GM21576 (cell line): ENCODE measurements around the gene SPTSSB.

Experiments
- ATAC-seq: cut with Tn5 transposase; IDR thresholded peaks from one replicate; pipeline ENCODE4 v1.9.1; 2021; ENCODE audit warnings: mild to moderate bottlenecking, moderate library complexity; ENCODE audit not compliant: unreplicated experiment

The SPTSSB gene, protein sequence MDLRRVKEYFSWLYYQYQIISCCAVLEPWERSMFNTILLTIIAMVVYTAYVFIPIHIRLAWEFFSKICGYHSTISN

DNA sequence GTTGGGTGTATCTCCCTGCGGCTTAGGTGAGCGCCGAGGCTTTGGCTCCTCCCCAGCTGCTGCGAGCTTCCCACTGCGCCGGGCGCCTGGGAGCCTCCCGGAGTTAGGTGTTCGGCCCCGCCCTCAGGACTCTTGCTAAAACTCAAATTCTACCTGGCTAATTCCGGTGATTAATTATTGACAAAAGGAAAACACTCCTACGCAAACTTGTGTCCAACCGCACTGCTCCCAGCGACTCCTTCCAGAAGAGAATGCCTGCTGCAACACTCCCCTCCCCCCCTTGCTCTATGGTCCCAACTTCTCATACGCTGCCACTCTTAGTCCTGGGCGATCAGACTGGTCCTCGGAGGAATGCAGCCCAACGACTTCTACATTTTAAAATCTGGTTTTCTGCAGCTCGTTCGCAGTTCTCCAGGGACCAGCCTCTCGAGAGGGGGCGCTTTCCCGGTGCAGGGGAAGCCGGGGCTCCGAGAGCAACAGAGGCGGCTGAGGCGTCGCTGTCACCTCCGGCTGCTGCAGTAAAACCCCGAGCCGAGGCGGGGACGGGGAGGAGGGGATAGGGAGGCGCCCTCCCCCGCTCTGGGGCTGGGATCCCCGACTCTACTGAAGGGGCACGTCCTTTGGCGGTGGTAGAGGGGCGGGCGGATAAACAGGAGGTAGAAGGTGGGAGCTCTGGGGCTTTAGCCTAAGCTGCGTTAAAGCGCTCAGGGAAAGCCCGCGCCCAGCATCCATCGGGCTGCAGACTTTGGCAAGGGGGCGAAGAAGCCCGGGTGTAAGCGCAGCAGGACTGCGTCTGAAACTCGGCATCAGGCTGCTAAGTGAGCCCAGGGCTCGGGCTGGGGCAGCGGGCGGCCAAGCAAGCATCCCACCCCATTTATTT lies at the start of gene SPTSSB:
TSS of gene SPTSSB (minus strand) at position 77 of the 880 bp plus-strand sequence. CDS start 25,194 bp downstream, outside the sequence.
- peak; percentile 46 for ATAC-seq

DNA sequence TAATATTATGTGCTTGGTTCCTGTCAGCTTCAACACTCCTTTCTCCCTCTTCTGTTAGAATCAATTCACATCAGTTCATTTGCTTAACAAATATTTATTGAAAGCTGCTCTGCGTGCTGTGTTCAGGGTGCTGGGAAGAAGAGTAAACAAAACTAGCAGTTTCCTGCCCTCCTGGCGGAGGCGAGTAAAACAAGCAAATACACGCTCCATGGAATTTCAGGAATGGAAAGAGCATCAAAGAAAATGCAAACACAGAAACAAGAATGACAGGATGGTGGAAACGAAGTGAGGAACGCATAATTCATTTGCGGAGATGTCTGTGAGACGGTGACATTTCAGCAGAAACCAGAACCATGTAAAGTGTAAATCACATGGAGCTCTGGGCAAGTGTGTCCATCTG lies 49.4 kb upstream of the SPTSSB start:
- no peak for ATAC-seq

DNA sequence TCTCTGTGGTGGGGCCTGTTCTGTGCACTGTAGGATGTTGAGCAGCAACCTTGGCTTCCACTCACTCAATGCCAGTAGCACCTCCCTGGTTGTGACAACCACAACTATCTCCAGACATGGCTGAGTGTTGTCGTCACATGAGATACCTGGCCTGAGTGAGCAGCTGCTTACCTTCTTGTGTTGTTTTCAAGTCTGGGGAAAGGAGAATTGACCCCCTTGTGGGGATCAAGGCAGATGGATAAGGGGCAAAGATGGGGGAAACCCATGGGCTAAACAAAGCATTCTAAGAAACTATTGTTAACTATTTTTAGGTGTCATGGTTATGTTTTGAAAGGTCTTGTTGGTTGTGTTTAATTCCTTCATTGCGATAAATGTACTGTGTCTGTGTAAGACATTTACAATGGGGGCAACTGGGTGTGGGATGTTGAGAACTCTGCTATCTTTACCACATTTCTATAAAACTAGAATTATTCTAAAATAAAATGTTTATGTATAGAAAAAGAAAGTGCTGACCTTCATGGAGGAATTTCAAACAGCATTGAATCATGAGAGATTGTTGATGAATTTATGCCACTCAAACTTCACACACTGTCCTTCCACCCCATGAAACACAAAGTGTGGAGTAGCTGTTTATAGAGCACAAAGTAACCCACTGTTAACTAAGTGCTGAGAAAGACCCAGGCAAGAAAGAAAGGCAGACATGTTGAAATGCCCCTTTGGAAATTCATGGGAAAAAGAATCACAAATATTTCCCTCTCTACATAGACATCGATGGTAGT lies 48.4 kb upstream of the SPTSSB start:
- ATAC-seq = no peak

DNA sequence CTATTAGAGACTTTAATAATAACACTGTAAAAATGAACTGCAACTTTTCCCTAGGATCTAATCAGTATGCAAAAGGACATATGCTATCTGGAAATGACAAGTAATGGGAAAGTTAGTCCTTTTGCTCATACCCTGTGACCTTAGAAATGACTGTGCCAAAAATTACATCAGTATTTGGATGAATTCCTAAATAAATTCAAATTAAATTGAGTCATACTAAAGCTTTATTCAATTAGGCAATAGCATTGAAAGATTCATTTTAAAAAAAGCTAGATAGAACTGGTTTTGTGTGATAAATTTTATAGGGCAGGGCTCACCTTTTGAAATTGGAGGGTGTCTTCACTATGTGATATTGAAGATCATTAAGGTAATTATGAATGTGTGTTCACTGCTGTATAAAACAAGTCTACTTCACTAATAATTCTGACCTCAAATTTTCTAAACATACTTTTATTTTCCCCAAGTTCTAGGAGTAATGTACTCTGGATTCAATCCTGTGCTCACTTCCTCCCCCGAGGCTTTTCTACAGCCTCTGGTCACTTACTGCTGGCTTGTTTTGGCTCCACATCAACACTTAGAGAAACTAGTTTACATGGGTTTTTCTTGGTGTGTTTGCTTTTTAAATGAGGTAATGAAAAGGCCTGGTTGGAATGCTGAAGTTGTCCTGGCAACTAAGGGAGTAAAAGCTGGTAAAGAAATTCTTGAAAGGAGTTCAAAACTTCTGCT lies 44.4 kb upstream of the SPTSSB start:
- no peak for ATAC-seq

DNA sequence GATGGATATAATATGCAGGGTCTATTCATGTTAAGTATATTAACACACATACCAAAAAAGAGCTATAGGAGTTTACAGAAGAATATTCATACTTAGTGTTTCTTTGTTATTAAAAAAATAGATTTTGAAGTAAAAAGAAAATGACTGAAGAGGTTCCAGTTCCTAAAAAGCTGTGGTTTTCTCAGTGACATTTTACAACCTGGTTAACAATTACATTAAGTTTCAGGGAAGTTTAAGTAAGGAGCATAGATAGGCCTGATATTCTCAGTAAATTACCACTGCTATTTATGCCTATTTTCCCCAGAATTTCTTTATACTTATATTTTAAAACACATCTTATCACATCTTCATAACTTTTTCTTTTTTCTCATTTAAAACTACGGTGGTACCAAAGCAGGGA lies 43.6 kb upstream of the SPTSSB start:
- ATAC-seq = no peak

DNA sequence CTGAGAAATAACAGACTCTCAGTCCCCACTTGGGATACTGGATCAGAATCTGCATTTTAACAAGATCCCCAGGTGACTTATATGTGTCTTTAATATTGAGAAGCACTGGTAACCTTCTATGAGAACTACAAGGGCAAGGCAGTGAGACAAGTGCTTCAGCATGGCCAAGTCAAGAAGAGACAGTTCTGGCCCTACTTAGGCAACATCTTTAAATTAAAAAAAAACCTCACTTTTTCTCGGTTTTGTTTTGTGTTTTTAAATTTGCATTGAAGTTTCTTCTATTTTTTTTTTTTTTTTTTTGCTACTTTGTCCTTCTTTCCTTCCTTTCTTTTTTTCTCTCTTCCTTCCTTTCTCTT lies 42.5 kb upstream of the SPTSSB start:
- ATAC-seq = no peak

DNA sequence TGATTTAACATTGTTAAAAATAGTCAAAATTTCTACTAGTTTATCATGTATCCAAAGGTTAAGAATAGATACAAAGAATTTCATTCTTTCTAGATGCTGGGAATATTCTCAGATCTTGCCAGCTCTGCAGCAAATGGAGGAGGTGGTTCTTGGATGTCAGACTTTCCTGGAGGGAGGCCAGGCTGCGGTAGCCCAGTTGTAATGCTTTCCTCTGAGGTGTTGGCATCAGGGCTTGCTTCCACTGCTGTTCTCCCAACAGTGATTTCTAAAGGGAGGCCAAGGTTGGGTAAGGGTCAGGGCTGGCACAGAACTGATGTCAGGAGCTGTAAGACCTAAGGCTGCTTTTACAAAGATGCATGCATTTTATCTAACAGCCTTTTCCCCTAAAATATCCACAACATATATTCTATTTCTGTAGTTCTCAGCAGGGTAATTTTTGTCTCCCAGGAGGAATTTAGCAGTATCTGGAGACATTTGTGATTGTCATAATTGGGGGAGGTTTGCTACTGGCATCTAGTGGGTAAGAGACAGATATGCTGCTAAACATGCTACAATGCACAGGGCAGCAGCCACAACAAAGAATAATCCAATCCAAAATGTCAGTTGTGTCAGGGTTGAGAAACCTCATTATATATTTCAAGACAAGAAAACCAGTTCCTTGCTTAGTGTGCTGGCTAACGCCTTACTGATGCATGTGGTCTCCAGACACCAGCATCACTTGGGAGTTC lies 42.0 kb upstream of the SPTSSB start:
- ATAC-seq = no peak

DNA sequence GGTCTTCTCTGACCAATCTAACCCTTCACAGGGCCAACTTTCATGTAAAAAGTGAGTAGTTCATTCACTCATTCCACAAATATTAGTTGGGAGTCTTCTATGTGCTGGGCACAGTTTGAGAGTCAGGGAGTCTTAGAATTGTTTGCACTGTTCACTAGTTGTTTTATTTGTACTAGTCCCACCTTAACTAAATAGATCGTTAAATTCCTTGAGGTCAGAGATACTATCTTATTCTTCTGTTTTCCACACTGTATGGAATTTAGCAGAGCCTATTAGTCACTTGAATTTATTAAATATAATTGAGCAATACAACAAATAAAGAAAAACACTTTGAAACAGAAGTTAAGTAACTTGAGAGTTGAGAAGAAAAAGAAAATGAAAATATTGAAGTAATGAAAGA lies 40.8 kb upstream of the SPTSSB start:
- ATAC-seq = no peak

DNA sequence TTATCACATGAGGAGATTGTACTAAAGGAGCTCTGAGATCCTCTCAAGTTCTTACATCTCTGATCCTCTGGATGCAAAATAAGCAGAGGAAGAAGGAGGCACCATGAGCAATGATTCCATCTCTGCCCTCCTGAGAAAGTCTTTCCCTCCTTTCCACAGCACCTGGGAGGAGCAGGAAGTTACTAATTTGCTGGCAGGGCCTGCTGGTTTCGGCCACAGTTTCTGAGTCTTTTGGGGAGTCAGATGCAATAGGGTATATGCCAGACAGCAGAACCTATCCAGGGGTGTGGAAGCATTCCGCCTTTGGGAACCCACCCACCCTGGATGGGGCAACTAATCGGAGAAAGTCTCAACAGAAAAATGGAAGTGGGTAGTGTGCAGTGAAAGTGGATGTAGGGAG lies 38.5 kb upstream of the SPTSSB start:
- no peak for ATAC-seq

DNA sequence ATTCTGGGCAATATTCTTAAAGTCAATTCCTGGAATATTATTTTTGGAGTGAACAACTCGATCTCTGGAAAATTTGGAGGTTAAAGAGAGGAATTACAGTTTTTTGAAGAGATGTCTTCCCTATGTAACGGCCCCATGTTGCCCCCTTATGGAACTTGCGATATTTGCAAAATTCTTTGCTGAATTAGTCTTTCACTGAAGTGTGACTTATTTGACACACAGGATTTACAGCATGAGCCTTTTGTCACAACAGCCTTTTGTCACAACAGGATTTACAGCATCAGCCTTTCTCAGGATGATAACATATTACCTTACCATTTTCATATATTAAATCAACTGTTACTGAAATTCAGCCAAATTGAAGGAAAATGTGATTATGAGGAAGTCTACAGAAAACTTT lies 37.8 kb upstream of the SPTSSB start:
- ATAC-seq = peak; percentile 44

DNA sequence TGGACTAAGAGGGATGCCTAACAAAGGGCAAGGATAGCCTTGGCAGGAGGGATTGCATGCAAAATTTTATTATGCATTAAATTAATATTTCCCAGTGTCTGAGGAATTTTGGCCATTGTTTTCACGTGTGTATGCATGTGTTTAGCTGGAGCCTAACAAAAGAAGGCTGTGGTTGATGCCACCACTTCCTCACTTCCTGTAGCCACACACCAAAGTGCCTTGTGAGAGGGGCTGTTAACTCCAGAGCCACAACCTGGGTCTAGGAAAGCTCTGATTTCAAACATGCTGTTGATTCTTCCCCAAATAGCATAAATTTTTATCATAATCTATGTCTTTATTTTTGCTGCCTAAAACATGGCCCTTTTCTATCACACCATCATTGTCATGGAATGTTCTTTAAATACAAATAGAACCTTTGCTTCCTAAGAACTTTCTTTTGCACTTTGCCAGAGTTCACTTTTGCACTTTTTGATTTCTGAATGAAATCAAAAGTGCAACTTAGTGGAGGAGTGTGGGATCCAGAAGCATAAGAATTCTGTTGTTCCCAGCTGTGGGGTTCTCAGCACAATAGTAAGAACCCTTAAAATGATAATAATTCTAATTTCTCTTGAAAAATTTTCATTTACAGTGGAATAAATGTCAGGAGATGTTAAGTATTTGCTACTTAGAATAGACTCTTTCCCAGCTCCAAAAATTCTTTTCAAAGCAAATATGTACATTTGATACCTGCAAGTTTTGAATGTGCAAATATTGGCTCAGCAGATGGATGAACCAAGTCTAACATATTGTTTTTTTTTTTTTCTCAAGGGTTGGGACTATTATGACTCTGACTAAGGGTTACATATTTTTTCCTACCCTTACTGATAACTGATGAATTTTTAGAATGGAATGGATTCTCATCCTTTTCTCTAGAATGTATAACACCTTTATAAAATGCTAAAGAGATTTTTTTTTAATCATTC lies 35.6 kb upstream of the SPTSSB start:
- no peak for ATAC-seq

DNA sequence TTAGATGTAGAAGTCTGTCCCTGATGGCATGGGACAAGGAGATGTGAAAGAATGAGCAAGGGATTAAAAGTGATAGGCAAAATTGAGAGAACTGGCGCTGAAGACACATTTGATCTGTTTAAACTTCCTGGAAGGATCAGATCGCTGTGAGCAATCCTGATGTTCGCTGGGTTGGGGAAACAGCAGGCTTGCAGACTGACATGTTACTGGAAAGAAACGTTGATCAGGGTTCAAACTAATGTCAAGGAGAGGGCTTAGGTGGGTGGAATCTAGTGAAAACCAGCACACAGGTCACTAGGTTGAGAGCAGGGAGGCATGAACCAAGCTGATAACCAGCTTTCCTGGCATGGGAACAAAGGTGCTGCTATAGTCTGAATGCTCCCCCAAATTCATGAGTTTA lies 34.5 kb upstream of the SPTSSB start:
- ATAC-seq = no peak

DNA sequence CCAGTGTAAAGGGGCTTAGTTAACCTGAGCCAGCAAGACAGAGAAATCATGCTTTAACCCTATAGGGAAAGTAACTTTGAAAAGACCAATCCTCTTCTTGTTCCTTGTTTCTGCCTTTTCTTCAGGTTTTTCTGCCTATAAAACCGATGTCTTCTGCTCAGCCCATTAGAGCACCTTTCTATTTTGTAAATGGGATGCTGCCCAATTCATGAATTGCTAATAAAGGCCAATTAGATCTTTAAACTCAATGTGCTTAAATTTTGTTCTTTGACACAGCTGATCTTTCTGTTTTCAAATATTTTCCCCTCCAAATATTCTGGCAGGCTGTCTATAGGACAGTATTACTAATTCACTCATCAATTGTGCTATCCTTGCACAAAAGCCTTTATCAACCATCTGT lies 33.8 kb upstream of the SPTSSB start:
- no peak for ATAC-seq

DNA sequence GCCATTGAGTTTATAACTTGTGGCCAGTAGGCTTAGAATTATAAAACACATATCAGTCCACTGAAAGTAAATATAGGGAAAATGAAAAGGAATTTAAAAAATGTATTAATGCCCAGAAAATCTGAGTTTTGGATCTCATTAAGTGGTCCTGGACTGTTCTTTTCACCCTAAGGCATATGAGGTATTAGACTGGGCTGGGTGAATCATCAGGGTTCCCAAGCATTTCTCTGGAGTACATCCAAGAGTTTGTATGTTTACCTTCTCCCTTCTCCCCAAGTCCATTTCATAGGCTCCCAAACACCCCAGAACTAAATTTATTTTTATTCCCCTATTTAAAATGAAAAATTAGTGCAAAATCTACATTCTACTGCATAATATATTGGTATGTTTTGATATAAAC lies 31.9 kb upstream of the SPTSSB start:
- ATAC-seq = no peak

DNA sequence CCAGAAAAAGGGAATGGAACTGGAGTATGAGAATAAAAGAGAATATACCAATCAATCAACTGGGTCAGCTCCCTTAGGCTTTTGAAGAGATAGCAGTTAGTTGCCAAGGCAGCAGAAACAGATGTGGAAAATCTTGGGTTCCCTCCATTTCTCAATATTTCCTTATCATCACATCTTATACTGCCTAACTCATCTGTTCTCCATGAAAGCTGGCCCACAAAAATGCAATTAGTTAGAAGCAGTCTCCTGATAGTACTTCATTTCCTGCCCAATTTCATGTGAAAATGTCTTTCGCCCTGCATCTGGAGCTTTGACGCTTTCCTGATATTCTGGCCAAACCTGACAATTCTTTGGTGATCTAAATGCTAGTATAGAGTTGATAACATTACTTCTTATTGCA lies 30.1 kb upstream of the SPTSSB start:
- no peak for ATAC-seq

DNA sequence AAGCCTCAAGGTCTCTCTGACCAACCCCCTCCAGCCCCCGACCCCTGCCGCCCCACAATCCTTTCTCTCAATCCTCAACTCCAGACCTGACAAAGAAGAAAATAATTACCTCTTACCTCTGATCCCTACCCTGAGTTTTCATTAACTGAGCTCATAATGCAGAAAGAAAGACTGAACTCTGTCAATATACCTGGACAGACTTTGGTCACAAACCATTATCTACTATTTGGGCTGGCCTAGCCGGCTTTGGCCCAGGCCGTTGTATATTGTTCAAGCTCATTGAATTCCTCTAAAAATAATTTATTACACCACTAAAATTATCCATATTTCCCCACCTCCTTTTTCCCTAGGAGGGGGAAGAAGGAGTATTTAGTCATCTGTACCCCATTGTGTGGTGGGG lies 29.3 kb upstream of the SPTSSB start:
- no peak for ATAC-seq

DNA sequence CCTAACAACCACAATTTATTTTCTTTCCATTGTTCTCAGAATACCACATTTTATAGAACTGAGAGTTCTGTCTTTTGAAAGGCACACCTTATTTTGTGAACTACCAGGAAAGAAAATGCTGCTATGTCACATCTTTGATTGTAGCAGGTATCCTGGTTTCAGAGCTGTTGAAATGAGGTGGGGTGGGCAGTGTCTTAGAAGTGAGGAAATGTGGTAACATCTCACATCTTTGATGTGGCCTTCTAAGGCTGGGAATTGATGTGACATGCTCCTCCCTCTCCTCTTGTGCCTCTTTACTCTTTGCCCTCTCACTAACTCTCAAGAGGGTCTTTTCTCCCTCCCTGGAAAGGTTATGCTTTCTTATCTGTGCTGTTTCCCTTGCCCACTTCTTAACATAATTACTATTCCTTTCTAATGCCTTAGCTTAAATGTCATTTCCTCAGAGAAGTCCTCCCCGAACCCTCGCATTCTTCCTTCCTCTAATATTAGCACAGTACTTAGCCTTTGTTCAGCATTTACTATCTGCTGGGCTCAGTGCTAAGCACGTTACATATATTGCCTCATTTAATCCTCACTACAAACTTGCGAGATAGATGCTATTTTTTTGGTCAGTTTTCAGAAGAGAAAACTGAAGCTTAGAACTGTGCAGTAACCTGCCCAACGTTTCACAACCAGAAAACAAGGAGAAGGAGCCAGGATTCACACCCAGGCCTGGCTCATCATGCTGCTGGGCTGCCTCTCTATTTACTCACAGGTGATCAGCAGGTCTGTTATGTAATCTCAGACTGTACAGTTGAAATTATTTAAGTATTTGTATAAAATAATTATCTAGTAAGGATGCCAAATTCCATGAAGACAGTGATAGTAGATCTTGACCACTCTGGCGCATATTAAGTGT lies 24.0 kb upstream of the SPTSSB start:
- ATAC-seq = no peak

DNA sequence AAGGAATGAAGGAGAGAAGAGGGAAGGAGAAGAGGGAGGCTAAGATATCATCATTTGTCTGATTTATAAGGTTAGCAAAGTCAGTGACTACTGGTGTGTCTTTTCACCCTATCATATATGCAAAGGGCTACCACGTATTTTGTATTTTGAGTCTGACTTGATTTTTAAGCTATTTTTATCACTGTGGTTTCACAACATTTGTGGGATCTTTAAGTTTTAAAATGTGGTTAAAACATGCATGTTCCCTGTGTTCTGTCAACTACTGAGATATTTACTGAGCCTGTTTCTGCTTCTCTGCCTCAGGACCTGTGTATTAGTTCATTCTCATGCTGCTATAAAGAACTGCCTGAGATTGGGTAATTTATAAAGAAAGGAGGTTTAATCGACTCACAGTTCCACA lies 22.5 kb upstream of the SPTSSB start:
- no peak for ATAC-seq

DNA sequence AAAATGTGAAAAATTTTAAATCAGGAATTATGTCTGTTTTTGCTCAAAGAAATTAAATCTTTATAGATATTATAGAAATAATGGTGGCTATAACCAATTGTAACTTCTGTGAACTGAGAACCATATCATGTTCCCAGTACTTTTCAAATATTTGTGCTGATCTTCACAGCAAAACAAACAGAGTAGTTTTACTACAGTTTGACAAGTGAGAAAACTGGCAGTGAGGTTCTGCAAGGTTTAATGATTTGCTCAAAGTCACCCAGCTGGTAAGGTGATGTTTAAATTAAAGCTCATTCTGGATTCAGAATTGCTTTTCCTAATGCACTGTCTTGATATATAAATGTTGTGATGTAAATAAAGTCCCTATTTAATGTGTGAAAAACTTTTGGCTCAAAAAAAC lies 22.0 kb upstream of the SPTSSB start:
- no peak for ATAC-seq
